ENCODE results near the gene CDKL5.

The CDKL5 gene

DNA sequence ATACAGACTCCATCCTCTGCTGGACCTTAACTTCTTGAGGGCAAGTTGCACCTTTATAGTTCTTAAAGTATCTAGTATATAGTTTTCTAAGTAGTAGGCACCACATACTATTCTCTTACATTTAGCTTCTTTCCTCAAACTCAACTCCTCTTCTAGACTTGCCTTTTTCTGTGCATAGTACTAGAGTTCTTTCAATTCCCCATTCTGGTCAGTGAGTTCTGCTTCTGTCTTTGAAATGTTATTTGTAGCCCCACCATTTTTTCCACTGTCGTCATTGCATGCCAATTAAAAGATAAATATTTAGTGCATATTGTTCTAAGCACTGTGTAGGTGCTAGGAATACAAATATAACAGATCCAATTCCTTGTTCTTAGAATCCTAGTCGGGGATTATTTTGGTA, 31.6 kb downstream of the CDKL5 start:
- no peak for DNase-seq (ENCODE audit: low read depth)

DNA sequence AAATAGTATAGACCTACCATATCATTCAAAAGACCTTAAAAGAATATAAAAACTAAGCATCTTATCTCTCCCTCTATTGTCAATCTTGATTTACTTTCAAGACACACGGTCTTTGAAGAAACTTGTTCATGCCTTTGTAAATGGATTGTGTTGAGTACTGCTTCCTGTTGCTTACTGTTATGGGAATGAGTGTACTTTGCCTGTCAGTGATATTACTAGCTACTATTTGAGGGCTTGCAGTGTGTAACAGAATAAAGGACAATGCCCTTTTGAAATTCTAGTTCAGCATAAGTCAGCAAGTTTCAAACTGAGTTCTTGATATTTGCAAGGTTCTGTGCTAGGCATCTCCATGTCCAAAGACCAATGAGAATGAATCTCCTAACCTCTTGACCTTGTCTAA, 36.0 kb downstream of the CDKL5 start:
- no peak for DNase-seq (ENCODE audit: low read depth)

DNA sequence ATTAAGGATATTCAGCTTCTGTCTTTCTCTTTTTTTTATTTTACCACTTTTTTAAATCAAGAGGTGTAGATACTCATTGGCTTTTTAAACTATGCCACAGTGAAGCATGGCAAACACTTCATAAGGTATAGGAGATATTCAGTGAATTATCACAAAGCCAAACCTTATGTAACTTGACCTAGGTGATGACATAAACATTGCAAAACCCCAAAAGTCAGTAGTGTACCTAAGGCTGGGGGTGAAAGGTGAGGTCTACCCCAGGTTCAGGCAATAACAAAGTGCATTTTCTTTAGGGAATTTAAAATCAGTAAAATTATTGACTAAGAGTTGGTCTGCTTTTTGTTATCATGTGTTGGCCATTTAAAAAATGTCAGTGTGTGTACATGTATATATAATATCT, 39.1 kb downstream of the CDKL5 start:
- DNase-seq (ENCODE audit: low read depth) = no peak

GRCh38 chrX:18465051-18465450, 39.6 kb downstream of the CDKL5 start:
- DNase-seq (ENCODE audit: low read depth) = no peak

DNA sequence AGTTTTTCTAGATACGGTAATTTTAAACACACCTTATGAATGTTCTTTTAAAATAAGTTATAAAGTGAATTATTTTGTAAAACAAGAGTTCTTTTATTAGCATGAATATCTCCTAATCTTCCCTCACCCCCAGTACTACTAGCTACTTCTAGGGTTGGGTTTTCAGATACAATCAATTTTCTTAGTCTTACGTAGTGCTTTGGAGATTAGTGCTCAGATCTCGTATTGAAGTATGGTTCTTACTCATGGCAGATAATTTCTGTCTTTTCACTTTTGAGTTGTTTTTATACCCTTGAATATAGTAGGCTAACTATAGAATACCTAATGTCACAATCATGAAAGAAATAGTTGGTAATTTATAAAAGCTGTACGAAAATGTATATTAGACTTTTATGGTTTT, 43.2 kb downstream of the CDKL5 start:
- DNase-seq (ENCODE audit: low read depth) = no peak

GRCh38 chrX:18471296-18471695, 45.9 kb downstream of the CDKL5 start:
- DNase-seq (ENCODE audit: low read depth) = no peak

DNA sequence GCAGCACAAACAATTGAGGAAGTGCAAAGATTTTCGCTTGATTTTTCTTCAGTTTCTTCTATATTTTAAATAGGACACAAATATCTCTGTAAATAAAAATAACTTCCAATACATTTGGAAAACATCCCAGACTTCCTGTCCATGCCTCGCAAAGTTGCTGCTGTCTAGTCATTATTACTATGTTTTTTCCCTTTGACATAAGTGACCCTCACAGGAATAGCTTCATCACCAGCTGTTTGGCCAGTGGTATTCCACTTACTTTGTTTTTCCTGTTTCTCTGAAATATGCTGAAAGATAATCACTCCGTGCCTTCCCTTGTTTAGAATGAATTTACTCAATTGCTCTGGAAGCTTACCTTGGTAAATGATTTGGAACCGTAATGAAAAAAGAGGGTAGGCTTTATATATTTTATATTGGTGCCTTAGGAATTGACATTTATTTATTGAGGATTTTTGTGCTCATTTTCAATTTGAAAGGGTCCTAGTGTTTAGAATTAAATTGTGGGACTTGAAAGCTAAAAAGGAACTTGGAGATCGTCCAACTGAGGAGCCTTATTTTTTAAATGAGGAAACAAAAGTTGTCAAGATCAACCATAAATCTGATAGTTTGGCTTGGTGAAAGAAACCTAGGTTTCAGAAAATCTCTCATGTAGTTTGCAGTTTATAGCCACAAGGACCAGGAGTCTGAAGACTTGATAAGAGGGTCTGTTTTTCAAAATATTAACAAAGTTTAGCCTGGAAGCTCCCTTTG, 65.6 kb downstream of the CDKL5 start:
- no peak for DNase-seq (ENCODE audit: low read depth)

DNA sequence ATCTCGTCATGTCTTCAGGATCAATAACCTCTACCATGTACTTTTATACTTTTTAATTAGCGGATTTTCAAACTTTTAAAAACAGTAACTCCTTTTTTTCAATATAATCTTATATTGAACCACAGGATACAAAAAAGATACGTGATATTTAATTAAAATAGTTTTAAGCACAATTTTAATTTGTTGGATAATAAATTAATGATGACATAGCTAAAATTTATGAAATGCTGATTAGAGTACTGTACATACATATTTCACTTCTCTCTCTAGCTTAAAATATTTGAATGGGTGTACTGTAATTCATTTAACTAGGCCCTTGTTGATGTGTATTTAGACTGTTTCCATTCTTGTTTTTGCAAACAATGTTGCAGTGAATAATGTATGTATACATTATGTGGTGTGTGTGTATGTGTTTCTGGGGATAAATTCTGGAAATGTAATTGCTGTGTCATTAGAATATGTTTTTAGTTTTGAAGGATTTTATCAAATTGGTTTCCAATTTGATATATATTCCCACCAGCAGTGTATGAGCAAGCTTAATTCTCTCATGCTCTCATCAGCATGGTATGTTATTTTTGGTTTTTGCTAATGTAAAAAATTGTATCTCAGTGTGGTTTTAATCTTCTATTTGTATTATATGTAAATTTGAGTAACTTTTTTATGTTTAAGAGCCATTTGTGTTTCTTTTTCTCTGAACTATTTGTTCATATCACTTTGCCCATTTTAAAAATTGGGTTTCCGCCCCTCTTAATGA, 66.4 kb downstream of the CDKL5 start:
- no peak for DNase-seq (ENCODE audit: low read depth)

GRCh38 chrX:18534949-18535348, 109.5 kb downstream of the CDKL5 start:
- DNase-seq (ENCODE audit: low read depth) = no peak

DNA sequence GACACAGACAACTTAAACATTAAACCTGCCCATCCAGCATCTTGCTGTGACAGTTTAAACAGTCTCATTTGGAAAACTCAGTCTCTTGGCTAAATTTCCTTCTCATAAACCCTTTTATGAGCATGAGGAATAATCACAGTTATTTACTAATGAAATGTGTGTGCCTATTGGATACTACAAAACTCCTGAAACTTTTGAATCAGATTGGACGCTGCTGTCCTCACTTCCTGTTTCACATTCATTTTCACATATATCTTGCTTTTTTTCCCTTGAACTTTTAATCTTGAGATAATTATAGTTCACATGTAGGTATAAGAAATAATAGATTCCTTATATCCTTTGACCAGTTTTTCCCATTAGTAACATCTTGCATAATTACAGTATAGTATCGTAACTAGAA, 111.7 kb downstream of the CDKL5 start:
- DNase-seq (ENCODE audit: low read depth) = no peak

DNA sequence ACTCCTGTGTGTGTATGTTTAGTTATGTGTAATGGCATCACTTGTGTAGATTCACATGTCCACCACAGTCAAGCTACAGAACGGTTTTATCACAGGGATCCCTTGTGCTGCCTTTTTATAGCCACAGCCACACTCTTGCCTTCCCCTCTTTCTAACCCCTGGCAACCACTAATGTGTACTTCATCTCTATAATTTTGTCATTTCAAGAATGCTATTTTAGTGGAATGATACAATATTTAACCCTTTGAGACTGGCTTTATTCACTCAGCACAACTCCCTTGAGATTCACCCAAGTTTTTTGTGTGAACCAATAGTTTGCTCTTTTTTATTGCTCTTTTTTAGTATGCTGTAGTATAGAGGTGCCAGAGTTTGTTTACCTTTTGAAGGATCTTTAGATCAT, 112.1 kb downstream of the CDKL5 start:
- no peak for DNase-seq (ENCODE audit: low read depth)

- DNase-seq (ENCODE audit: low read depth) = no peak
Measured at GRCh38 chrX:18542131-18542530, 116.7 kb downstream of the CDKL5 start.

DNA sequence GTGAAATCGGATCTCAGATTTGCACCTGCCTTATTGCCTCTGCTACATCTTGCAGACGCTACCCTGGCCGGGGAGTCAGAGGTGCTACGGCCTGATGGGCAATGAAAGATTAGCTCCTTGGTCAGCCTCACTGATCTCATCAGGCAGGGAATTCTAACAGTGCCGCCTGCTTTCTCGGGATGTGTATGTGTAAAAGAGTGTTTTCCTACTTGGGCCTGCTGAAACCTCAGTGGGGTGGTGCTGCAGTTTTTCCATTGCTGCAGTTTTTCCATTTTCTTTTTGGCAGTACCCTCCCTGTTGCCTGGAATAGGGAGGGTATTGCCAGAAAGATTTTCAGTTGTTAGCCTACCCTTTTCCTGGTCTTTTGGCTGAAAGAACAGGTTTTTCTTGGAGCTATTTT, 117.5 kb downstream of the CDKL5 start:
- DNase-seq (ENCODE audit: low read depth) = no peak

- DNase-seq (ENCODE audit: low read depth) = no peak
Measured at GRCh38 chrX:18543738-18544137, 118.3 kb downstream of the CDKL5 start.

DNA sequence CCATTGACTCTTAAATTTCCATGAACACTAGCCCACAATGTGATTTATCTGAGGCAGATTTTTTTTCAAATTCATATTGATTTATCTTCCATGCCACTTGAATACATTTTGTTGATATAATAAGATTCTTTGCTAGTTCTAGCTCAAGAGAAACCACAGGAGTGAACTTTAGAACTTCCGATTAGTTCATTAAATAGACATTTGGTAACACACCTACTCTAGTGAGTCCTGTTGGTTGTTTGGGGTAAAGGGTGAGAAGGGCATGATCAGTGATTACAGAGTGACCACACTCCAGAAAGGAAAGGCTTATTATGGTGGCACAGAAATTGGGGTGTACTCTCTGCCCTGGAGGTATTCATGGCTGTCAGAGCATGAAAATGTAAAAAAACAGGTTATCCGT, 120.4 kb downstream of the CDKL5 start:
- DNase-seq (ENCODE audit: low read depth) = no peak

- DNase-seq (ENCODE audit: low read depth) = no peak
Measured at GRCh38 chrX:18548996-18549395, 123.6 kb downstream of the CDKL5 start.

DNA sequence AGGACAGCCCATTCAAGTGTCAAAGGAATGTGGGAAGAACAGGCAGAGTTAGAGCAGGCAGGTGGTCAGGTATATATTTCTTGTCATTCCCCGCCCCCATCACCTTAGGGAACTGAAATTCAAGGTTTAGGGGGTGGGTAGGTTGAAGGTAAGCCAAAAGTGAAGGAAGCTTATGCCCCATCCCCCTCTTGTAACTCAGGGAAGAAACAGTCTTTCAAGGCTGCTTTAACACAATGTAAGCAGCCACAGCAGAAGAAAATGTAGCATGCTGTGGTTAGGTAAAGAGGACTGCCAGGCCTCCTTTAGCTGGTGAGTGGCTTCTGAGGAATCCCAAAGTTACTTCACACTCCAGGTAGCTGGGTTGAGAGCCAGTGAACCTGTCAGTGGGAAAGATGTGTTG, 124.2 kb downstream of the CDKL5 start:
- no peak for DNase-seq (ENCODE audit: low read depth)

GRCh38 chrX:18557879-18558278, 132.5 kb downstream of the CDKL5 start:
- no peak for DNase-seq (ENCODE audit: low read depth)

GRCh38 chrX:18558799-18559198, 133.4 kb downstream of the CDKL5 start:
- no peak for DNase-seq (ENCODE audit: low read depth)

DNA sequence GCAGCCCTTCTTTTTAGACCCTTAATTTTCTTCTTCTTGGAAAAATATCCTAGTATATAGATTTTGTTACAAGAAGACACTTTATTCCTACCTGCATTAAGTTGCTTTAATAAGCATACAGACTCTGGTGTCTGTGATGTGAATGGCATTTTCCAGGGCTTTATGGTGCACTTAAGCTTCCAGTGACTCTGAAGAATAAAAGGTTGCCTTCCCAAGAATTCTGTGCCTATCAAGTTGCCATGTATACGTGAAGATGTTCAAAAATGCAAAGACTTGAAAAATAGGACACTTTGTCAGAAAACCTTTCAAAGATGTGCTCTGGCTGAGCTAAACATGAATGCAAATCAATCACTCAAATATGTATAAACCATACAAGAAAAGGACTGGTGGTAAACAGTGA, 135.6 kb downstream of the CDKL5 start:
- no peak for DNase-seq (ENCODE audit: low read depth)

DNA sequence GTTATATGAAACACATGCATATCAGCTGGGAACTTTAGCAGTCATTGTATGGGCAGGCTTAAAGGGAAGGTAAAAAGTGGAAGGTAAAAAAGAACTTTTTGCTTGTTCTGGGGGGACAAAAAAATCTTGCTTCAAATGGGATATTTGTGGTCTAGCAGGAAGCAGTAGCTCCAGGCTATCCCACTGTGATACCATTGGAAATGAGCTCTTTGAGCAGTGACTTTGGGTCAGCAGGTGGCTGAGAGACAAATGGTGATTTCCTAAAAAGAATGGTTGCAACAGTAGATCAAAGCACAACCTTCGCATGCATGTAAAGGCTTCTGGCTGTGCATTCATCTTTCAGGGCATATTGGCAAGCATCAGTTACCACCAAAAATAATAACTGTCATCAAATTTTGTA, 140.3 kb downstream of the CDKL5 start:
- no peak for DNase-seq (ENCODE audit: low read depth)

DNA sequence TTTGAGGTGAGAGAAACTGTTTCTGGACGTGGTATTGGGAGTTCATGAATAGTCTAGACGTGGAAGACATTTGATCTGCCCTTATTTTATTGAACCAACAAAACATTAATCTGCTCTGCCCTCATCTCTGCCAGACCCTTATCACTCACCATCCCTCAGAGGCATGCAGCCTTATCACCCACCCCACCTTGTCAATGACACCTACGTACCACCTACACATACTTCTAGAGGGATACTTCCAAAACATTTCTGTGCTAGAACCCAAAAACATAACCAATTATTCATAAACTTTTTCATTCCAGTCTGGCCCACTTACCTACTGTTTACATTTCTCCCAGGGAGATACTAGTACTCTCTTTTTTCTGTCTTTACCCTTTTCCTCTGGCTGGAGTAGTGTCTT, 141.3 kb downstream of the CDKL5 start:
- DNase-seq (ENCODE audit: low read depth) = no peak

DNA sequence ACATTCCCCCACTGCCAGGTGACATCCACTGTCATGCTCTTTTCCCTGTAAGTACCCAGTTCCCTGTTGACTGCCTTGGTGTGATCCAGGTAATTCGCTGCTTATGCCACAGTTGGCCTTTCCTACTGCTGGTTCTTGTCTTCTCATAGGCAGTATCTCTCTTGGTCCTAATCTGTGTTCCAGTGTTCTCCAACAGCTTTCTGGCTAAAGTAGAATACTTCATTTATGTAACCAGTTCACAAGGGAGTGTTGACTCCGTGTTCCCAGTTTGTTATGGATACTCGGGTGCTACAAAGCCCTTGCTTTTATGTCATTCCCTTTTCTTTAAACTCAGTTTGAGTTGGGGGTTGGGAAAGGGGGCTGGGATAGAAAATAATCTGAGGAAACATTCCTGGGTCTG, 148.1 kb downstream of the CDKL5 start:
- DNase-seq (ENCODE audit: low read depth) = no peak

- DNase-seq (ENCODE audit: low read depth) = peak; percentile 11
Measured at GRCh38 chrX:18574591-18574990, 149.2 kb downstream of the CDKL5 start.

All from non-pigmented ciliary epithelial cell (primary cell).